Psoas muscle (tissue), 8 donors: ENCODE results near the gene SDCBP2. TPM values are rescaled to one million over a fixed set of nuclear protein-coding genes. Genes with fewer than 3 reads are reported as not detected.

ENCODE experiments used
- ATAC-seq, 4 donors: fragments of 200-7000 bp; cut with Tn5 transposase; one replicate each; pipeline ENCODE4 v1.9.1; 2020; ENCODE audit warnings: moderate library complexity in 3 of 4, mild to moderate bottlenecking in 2 of 4
- DNase-seq, 2 donors: peaks; one replicate each; pipeline ENCODE4 v3.0.0-alpha.2; 2020
- H3K27ac ChIP-seq: fragments of 200-600 bp; one replicate; pipeline ENCODE4 v1.8.0; 2022
- H3K27me3 ChIP-seq, 3 donors: fragments of 200-600 bp in 1 of 3; one replicate each; pipeline versions ENCODE4 v1.6.1 to v1.8.0; 2013 to 2022; ENCODE audit warnings: low read length in 2 of 3, mild to moderate bottlenecking in 2 of 3, moderate library complexity in 1 of 3; ENCODE audit not compliant: insufficient read depth in 3 of 3
- H3K36me3 ChIP-seq, 2 donors: fragments of 200-600 bp in 1 of 2; one replicate each; pipeline versions ENCODE4 v1.6.1 to v1.8.0; 2013 to 2022; ENCODE audit warnings: low read depth in 1 of 2, mild to moderate bottlenecking in 1 of 2, moderate library complexity in 1 of 2; ENCODE audit not compliant: insufficient read depth in 1 of 2
- H3K4me1 ChIP-seq: fragments of 200-600 bp; one replicate; pipeline ENCODE4 v1.8.0; 2022
- H3K4me3 ChIP-seq: fragments of 200-600 bp; one replicate; pipeline ENCODE4 v1.8.0; 2022; ENCODE audit warnings: mild to moderate bottlenecking
- H3K9me3 ChIP-seq: fragments of 200-600 bp; one replicate; pipeline ENCODE4 v1.8.0; 2022
- WGBS, 3 donors: extraction: QIAGEN DNeasy Blood & Tissue Kit; methylation state at CpG; one replicate each; pipeline versions ENCODE4 v1.1.6 to v1.1.7; 2013; 5-methylcytosine and 5-hydroxymethylcytosine counted together
- intact Hi-C, 2 donors: fragments of 100-400 bp; cut with DNase I; formaldehyde crosslinking; loops; one replicate each; pipeline versions ENCODE4 v1.11.0 to v1.14.2; 2022
- polyA plus RNA-seq, 3 donors: library from polyadenylated mRNA; stranded (reverse); fragments of 200-250 nt; gene quantifications; one replicate each; pipeline ENCODE4 v1.2.3, GENCODE V29; 2013
- total RNA-seq, 4 donors: library from RNA; stranded (reverse); fragmentation: NEBNext Ultra II Directional in 2 of 4; extraction: Animal tissue kit (Norgen Biotek cat#: 25700) in 2 of 4; gene quantifications; one replicate each; pipeline versions ENCODE4 v1.2.1 to v1.2.4, GENCODE V29; 2021 to 2023
- TF ChIP-seq, protein P1 (sequence below): fragments of 200-600 bp; IDR thresholded peaks from one replicate; pipeline ENCODE4 v1.8.0; 2022; ENCODE audit warnings: antibody characterized with exemption
- donor health status: healthy with polysubstance abuse.
- donor health status: DM: no; HTN: no; CAD: no; lungs with moderate emphysema.
- donor health status: Bipolar disorder and iron deficiency.
- donor health status: healthy.
- donor health status: DM: yes; HTN: yes; CAD: no.
- donor health status: DM: no; HTN: no; CAD: no.
- donor health status: DM: no; HTN: no; CAD: no.
- donor health status: DM: yes; HTN: yes; CAD: no.

SDCBP2 gene
- total and polyA plus RNA-seq, 7 donors, result 1.6 to 10.5 (median 2.0) TPM

DNA sequence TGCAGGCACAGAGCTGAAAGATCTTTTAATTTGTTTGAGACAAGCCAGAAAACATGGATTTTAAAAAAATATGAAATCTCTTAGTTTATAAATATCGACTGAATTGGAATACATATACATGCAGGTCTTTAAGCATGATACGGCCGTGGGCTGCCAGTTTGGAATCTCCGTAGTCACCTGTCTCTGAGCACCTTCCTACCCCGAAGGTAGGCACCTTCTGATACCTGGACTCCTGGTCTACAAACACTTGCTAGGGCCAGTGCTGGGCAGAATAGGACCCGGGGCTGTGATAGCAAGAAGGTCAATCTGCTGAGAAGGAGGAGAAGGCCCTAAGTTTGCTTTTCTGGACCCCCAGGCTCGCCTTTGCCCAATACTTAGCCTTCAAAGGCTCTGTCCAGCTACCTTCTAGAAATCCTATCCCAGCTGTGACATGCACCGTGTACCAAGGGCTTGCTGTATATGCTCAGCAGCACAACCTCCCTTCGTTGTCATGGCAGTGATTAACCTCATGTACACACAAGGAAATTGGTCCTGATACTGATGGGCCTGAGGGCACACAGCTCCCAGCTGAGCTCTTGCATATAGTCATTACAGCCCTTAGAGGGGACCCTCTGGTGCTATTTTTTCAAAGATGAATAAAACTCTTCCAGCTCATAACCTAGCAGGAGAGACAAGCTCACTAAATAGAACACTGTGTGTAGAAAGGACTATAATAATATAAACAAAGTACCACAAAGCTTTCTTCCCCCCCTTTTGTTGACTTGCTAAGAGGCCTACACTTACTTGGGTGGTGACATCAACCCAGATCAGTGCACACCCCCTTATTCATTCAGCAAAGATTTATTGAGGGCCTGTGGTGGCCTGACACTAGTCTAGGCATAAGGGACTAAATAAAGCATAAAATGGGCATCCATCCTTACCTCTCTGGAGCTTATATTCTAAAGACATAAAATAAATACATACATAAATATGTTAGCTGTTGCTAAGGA is 45.1 kb downstream of the SDCBP2 start:
- WGBS, 3 donors, result 85 to 92% (median 91%) methylated on average over 9 of the region's 9 CpGs
- no peak overlapping the region for H3K4me3 ChIP-seq
- DNase-seq (no peak), ATAC-seq (no peak)
- H3K27ac ChIP-seq, result no peak overlapping the region
- no peaks in the 10 kb centered on the region for H3K36me3 ChIP-seq
- peaks cover 13% of the 10 kb centered on the region for H3K4me1 ChIP-seq
- TF ChIP-seq, protein P1, sequence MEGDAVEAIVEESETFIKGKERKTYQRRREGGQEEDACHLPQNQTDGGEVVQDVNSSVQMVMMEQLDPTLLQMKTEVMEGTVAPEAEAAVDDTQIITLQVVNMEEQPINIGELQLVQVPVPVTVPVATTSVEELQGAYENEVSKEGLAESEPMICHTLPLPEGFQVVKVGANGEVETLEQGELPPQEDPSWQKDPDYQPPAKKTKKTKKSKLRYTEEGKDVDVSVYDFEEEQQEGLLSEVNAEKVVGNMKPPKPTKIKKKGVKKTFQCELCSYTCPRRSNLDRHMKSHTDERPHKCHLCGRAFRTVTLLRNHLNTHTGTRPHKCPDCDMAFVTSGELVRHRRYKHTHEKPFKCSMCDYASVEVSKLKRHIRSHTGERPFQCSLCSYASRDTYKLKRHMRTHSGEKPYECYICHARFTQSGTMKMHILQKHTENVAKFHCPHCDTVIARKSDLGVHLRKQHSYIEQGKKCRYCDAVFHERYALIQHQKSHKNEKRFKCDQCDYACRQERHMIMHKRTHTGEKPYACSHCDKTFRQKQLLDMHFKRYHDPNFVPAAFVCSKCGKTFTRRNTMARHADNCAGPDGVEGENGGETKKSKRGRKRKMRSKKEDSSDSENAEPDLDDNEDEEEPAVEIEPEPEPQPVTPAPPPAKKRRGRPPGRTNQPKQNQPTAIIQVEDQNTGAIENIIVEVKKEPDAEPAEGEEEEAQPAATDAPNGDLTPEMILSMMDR, result no peak
- no peaks in the 10 kb centered on the region for H3K9me3 ChIP-seq
- no peaks in the 10 kb centered on the region for H3K27me3 ChIP-seq
- intact Hi-C loops, result no loop called here

DNA sequence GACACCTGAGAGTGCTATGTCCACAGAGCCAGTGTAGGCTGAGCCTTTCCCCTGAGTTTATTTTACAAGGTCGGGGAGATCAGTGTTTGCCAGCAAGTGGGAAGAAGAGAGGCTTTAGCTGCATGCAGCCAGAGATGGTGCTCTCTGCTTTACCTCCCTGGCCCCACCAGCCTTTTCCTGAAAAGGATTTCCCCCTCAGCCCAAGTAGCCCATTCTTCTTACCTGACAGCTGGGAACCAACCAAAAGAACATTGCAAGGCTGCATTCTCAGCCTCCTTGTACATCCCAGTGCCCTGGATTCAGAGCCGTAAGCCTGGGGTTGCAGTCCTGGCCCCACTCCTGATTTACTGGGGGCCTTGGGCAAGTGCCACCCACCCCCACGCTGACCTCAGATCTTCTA is 46.0 kb downstream of the SDCBP2 start:
- peaks cover 13% of the 10 kb centered on the region for H3K4me1 ChIP-seq
- intact Hi-C loops, result no loop called here
- H3K27ac ChIP-seq, result no peak overlapping the region
- no peaks in the 10 kb centered on the region for H3K36me3 ChIP-seq
- no peaks in the 10 kb centered on the region for H3K9me3 ChIP-seq
- no peak overlapping the region for H3K4me3 ChIP-seq
- no peaks in the 10 kb centered on the region for H3K27me3 ChIP-seq
- 70 to 79% (median 71%) methylated on average over 3 of the region's 3 CpGs for WGBS, 3 donors
- ATAC-seq (no peak), DNase-seq (no peak)
- TF ChIP-seq, protein P1, result no peak

DNA sequence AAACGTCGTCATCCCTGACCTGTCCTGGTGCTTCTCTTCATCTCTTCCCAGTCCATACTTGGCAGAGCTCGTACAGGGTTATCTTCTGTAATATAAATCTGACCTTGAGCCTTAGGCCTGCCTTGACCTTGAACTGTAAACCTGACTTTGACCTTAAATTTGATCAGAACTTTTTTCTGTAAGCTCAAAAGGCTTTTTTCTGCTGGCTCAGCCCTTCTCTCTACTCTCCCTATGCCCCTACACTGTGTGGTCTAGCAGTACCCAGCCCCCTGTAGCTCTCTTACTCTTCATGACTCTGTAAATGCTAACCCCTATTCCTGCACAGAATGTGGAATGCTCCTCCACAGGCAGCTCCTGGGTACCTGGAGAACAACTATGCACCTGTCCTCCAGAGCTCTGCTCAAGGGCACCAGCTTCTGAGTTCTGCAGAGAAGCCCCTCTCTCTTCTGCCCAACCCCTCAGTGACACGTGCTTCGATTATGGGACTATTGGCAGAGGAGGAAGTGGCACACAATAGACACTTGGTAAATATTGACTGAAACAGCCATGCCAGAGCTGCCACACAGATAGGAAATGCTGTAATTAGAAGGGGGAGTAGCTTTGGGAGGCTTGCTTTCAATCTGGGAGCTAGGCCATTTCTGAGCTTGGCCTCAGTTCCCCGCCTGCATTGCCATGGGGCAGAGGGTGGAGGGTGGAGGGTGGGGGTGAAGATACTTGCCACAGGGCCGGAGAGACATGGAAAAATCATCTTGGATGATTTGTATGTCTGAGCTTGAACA is 47.5 kb downstream of the SDCBP2 start:
- intact Hi-C loops, result no loop called here
- H3K9me3 ChIP-seq, result no peaks in the 10 kb centered on the region
- WGBS, 3 donors, result 41 to 49% (median 46%) methylated on average over 7 of the region's 7 CpGs
- H3K27ac ChIP-seq, result no peak overlapping the region
- DNase-seq, result no peak
- ATAC-seq, result no peak
- H3K4me3 ChIP-seq, result no peak overlapping the region
- H3K4me1 ChIP-seq, result peaks cover 13% of the 10 kb centered on the region
- H3K27me3 ChIP-seq, result no peaks in the 10 kb centered on the region
- TF ChIP-seq, protein P1, result no peak
- H3K36me3 ChIP-seq, result no peaks in the 10 kb centered on the region

DNA sequence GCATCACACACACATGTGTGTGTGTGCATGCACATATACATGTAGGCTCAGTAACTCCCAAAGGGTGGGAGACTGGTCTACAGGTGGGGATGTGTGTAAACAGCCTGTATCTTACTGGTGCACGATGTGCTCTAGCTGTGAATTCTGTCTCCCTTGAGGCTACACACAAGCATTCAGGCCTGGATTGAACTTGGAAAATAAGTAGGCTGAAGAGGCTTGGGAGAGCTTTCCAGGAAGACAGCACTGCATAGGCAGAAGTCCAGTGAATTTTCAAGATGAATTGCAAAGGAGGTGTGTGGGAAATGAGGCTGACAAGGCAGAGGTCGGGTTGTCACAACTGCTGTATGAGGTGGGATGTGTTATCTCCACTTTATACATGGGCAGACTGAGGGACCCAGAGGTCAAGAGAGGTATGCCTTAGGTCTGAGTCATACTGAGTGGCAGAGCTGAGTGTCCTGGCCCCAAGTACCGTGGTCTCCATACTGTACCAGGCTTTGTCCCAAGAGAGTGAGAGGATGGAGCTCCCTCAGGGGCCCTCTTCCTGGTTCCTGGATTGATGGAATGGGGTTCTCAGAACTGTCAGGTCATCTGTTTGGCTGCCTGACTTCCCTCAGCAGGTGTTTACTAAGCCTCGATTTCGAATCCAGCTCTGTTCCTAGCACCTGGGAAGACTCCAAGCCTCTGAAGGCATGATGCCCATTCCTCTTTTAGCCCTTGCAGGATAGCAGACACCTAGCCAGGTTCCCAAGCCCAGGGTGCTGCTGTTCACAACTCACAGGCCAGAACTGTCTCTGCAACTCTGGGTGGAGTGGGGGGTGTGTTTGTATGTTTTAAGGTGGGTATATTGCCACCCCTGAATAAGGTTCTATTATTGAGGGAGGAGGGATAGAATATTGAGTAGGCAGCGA is 48.5 kb downstream of the SDCBP2 start:
- TF ChIP-seq, protein P1, result no peak
- DNase-seq (no peak), ATAC-seq (peak; percentile 83 to 90 (median 89))
- intact Hi-C loops, result no loop called here
- H3K4me3 ChIP-seq, result no peak overlapping the region
- peak overlapping the region; percentile 55 for H3K27ac ChIP-seq
- no peaks in the 10 kb centered on the region for H3K27me3 ChIP-seq
- H3K9me3 ChIP-seq, result no peaks in the 10 kb centered on the region
- WGBS, 3 donors, result 36 to 55% (median 41%) methylated on average over 6 of the region's 6 CpGs
- no peaks in the 10 kb centered on the region for H3K36me3 ChIP-seq
- peaks cover 13% of the 10 kb centered on the region for H3K4me1 ChIP-seq
